Vagina (tissue), 2 donors: ENCODE measurements around the gene LGI1.

Source experiments
- CTCF ChIP-seq, 3 experiments: fragments of 450-650 bp in 2 of 3; fragments of 200-600 bp in 1 of 3; sonication (generic) in 1 of 3; IDR thresholded peaks; one replicate each; pipeline ENCODE4 v1.5.1; 2017 to 2019; ENCODE audit warnings: antibody characterized with exemption in 3 of 3, mild to moderate bottlenecking in 2 of 3, moderate library complexity in 2 of 3
- POLR2A ChIP-seq, 2 donors: fragments of 450-650 bp; IDR thresholded peaks; one replicate each; pipeline ENCODE4 v1.6.1; 2017; ENCODE audit warnings: antibody characterized with exemption in 2 of 2, mild to moderate bottlenecking in 2 of 2, moderate library complexity in 2 of 2

- TF ChIP-seq CTCF (IDR thresholded peaks at IDR 0.05) (no peak), POLR2A (IDR thresholded peaks at IDR 0.05) (no peak)
Measured at GRCh38 chr10:93777092-93777491, 19.4 kb downstream of the LGI1 start.
